ENCODE measurements around the gene VSIG1.

Gene VSIG1

DNA sequence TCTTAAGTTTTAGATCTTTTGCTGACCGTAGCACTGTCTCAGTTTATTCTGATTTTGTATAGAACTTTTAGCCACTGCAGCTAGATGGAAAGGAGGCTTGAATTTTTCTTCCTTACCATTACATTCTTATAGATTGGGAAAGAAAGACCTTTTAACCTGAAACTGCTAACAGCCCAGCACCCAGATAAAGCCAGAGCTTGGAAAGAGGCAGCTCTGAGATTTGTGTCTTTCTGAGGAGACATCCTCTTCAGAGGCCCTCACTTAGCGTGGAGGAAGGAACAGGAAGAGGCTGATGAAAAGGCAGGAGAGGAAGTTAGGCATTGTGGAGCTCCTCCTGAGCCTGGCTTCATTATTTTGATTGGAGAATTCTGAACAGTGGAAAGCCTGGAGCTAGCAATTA lies 81.8 kb downstream of the VSIG1 start:
- no peaks in the 10 kb centered on the region for H3K9me2 ChIP-seq (ENCODE audit: low read depth, low read length)
- no peak overlapping the region for H3K4me2 ChIP-seq (ENCODE audit: low read length)
- 0 out of 2 replicates have a peak, but pooled peaks cover 4% of the 10 kb centered on the region for H3K36me3 ChIP-seq (ENCODE audit: insufficient read depth, low read length)
- H3F3A ChIP-seq (ENCODE audit: insufficient read depth, low read length), result no peaks in the 10 kb centered on the region
- no peaks in the 10 kb centered on the region for H3K9me3 ChIP-seq (ENCODE audit: low read length)
- H3K79me2 ChIP-seq (ENCODE audit: insufficient read depth, low read length), result no peaks in the 10 kb centered on the region
- H3K27ac ChIP-seq (ENCODE audit: low read depth, low read length, poor library complexity, severe bottlenecking), result no peak overlapping the region
- no peak overlapping the region for H3K4me3 ChIP-seq (ENCODE audit: low read depth, low read length, poor library complexity, severe bottlenecking)
- H4K20me1 ChIP-seq (ENCODE audit: insufficient read depth, low read length), result no peaks in the 10 kb centered on the region
- TF ChIP-seq, protein P1, sequence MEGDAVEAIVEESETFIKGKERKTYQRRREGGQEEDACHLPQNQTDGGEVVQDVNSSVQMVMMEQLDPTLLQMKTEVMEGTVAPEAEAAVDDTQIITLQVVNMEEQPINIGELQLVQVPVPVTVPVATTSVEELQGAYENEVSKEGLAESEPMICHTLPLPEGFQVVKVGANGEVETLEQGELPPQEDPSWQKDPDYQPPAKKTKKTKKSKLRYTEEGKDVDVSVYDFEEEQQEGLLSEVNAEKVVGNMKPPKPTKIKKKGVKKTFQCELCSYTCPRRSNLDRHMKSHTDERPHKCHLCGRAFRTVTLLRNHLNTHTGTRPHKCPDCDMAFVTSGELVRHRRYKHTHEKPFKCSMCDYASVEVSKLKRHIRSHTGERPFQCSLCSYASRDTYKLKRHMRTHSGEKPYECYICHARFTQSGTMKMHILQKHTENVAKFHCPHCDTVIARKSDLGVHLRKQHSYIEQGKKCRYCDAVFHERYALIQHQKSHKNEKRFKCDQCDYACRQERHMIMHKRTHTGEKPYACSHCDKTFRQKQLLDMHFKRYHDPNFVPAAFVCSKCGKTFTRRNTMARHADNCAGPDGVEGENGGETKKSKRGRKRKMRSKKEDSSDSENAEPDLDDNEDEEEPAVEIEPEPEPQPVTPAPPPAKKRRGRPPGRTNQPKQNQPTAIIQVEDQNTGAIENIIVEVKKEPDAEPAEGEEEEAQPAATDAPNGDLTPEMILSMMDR (IDR thresholded peaks at IDR 0.05; ENCODE audit: low read length), result no peak
- no peak for TF ChIP-seq EZH2 (IDR thresholded peaks at IDR 0.05; ENCODE audit: borderline replicate concordance, low read length)
- H3K27me3 ChIP-seq (ENCODE audit: insufficient read depth, low read length), result no peaks in the 10 kb centered on the region
- H2AFZ ChIP-seq (ENCODE audit: low read length), result no peak overlapping the region
- no peaks in the 10 kb centered on the region for H3K4me1 ChIP-seq (ENCODE audit: insufficient read depth, low read length, severe bottlenecking)
- no peak overlapping the region for H3K9ac ChIP-seq (ENCODE audit: low read length)

DNA sequence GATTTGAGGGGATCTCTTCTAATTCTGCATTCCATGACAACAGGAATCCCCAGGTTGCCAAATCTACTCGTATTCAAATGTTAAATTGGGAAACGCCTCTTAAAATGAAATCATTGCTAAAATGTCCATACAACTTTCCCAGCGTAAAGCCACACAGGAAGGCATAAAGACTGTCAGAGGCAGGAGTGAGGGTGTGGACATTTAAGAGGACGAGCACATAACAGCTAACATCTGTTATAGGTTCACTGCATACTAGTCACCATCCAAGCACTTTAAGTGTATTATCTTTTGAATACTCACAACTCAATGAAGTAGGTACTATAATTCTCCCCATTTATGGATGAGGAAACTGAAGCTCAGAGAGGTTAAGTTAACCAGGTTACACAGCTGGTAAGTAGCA lies 82.3 kb downstream of the VSIG1 start:
- Histone ChIP-seq H3K27ac (ENCODE audit: low read depth, low read length, poor library complexity, severe bottlenecking) (no peak overlapping the region), H3K4me2 (ENCODE audit: low read length) (no peak overlapping the region), H3K27me3 (ENCODE audit: insufficient read depth, low read length) (no peaks in the 10 kb centered on the region), H3K9ac (ENCODE audit: low read length) (no peak overlapping the region), H4K20me1 (ENCODE audit: insufficient read depth, low read length) (no peaks in the 10 kb centered on the region), H3K4me3 (ENCODE audit: low read depth, low read length, poor library complexity, severe bottlenecking) (no peak overlapping the region), H3K9me2 (ENCODE audit: low read depth, low read length) (no peaks in the 10 kb centered on the region), H3K79me2 (ENCODE audit: insufficient read depth, low read length) (no peaks in the 10 kb centered on the region), H3K36me3 (ENCODE audit: insufficient read depth, low read length) (0 out of 2 replicates have a peak, but pooled peaks cover 4% of the 10 kb centered on the region), H3F3A (ENCODE audit: insufficient read depth, low read length) (no peaks in the 10 kb centered on the region), H3K4me1 (ENCODE audit: insufficient read depth, low read length, severe bottlenecking) (no peaks in the 10 kb centered on the region), H3K9me3 (ENCODE audit: low read length) (no peaks in the 10 kb centered on the region), H2AFZ (ENCODE audit: low read length) (no peak overlapping the region)
- TF ChIP-seq, protein P1 (IDR thresholded peaks at IDR 0.05; ENCODE audit: low read length), result no peak
- no peak for TF ChIP-seq EZH2 (IDR thresholded peaks at IDR 0.05; ENCODE audit: borderline replicate concordance, low read length)
